ENCODE measurements around the gene PTPRG.

The PTPRG gene

GRCh38 chr3:61591300-61591699, 29.9 kb downstream of the PTPRG start:
- no peak for DNase-seq

GRCh38 chr3:61593446-61594029, 32.2 kb downstream of the PTPRG start:
- DNase-seq = no peak

GRCh38 chr3:61594144-61594963, 33.0 kb downstream of the PTPRG start:
- no peak for DNase-seq

- DNase-seq = no peak
Measured at GRCh38 chr3:61594964-61595285, 33.6 kb downstream of the PTPRG start.

GRCh38 chr3:61595288-61595687, 33.9 kb downstream of the PTPRG start:
- no peak for DNase-seq

GRCh38 chr3:61595826-61596225, 34.5 kb downstream of the PTPRG start:
- no peak for DNase-seq

GRCh38 chr3:61597906-61598305, 36.5 kb downstream of the PTPRG start:
- no peak for DNase-seq

GRCh38 chr3:61600195-61600594, 38.8 kb downstream of the PTPRG start:
- no peak for DNase-seq

GRCh38 chr3:61601831-61602230, 40.5 kb downstream of the PTPRG start:
- DNase-seq = no peak

GRCh38 chr3:61602466-61602865, 41.1 kb downstream of the PTPRG start:
- no peak for DNase-seq

GRCh38 chr3:61605589-61606175, 44.3 kb downstream of the PTPRG start:
- no peak for DNase-seq

GRCh38 chr3:61606196-61606595, 44.8 kb downstream of the PTPRG start:
- DNase-seq = no peak

- no peak for DNase-seq
Measured at GRCh38 chr3:61608072-61608471, 46.7 kb downstream of the PTPRG start.

- no peak for DNase-seq
Measured at GRCh38 chr3:61608711-61609110, 47.3 kb downstream of the PTPRG start.

- no peak for DNase-seq
Measured at GRCh38 chr3:61610316-61610715, 48.9 kb downstream of the PTPRG start.

GRCh38 chr3:61612211-61613194, 51.1 kb downstream of the PTPRG start:
- no peak for DNase-seq

GRCh38 chr3:61613666-61614065, 52.3 kb downstream of the PTPRG start:
- DNase-seq = no peak

GRCh38 chr3:61615643-61616042, 54.3 kb downstream of the PTPRG start:
- DNase-seq = no peak

GRCh38 chr3:61616586-61616985, 55.2 kb downstream of the PTPRG start:
- no peak for DNase-seq

GRCh38 chr3:61617041-61617440, 55.7 kb downstream of the PTPRG start:
- DNase-seq = no peak

- DNase-seq = no peak
Measured at GRCh38 chr3:61617651-61618050, 56.3 kb downstream of the PTPRG start.

GRCh38 chr3:61618231-61618630, 56.9 kb downstream of the PTPRG start:
- no peak for DNase-seq

- DNase-seq = no peak
Measured at GRCh38 chr3:61618871-61619270, 57.5 kb downstream of the PTPRG start.
